NB4 (cell line): ENCODE measurements around the gene FOXJ3.

Experiments
- POLR2A ChIP-seq: IDR thresholded peaks from 2 replicates; pipeline ENCODE4 v1.6.1; 2011; ENCODE audit warnings: mild to moderate bottlenecking; ENCODE audit not compliant: insufficient read length; ENCODE audit errors: extremely low read depth
- TF ChIP-seq, protein P1 (sequence below): IDR thresholded peaks from one replicate; pipeline ENCODE4 v1.5.1; 2012; ENCODE audit warnings: low read depth, low read length

- TF ChIP-seq POLR2A, result no peak
- TF ChIP-seq, protein P1, sequence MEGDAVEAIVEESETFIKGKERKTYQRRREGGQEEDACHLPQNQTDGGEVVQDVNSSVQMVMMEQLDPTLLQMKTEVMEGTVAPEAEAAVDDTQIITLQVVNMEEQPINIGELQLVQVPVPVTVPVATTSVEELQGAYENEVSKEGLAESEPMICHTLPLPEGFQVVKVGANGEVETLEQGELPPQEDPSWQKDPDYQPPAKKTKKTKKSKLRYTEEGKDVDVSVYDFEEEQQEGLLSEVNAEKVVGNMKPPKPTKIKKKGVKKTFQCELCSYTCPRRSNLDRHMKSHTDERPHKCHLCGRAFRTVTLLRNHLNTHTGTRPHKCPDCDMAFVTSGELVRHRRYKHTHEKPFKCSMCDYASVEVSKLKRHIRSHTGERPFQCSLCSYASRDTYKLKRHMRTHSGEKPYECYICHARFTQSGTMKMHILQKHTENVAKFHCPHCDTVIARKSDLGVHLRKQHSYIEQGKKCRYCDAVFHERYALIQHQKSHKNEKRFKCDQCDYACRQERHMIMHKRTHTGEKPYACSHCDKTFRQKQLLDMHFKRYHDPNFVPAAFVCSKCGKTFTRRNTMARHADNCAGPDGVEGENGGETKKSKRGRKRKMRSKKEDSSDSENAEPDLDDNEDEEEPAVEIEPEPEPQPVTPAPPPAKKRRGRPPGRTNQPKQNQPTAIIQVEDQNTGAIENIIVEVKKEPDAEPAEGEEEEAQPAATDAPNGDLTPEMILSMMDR, result no peak
Observed at GRCh38 chr1:42170779-42171621, 164.0 kb downstream of the FOXJ3 start.
